H1 (cell line): ENCODE results near the gene CADM1. TPM values are rescaled to one million over a fixed set of nuclear protein-coding genes. Genes with fewer than 3 reads are reported as not detected.

Experiments
- BRCA1 ChIP-seq: IDR thresholded peaks from 2 replicates; pipeline ENCODE4 v1.6.1; 2012; ENCODE audit warnings: low read depth, low read length, improper control_type of control experiment
- SRF ChIP-seq: IDR thresholded peaks from 2 replicates; pipeline ENCODE4 v1.6.1; 2011; ENCODE audit warnings: mild to moderate bottlenecking, low read depth, low read length, moderate library complexity
- TAF1 ChIP-seq: IDR thresholded peaks from 2 replicates; pipeline ENCODE4 v1.6.1; 2011; ENCODE audit warnings: mild to moderate bottlenecking, low read depth, low read length
- polyA plus RNA-seq, 7 experiments: library from polyadenylated mRNA; depleted of rRNA in 3 of 7; stranded (reverse) in 5 of 7; unstranded in 2 of 7; fragments of >200 nt in 5 of 7; fragments of 200-250 nt in 2 of 7; gene quantifications; 1 replicate in 5 of 7; 2 replicates in 1 of 7; 4 replicates in 1 of 7; pipeline versions ENCODE4 v1.2.1 to v1.2.3, GENCODE V29; 2011 to 2013; ENCODE audit warnings: missing spikeins in 2 of 7, mixed read lengths in 2 of 7
- total RNA-seq: library from RNA; stranded (reverse); fragmentation: NEBNext Ultra II Directional; extraction: Animal tissue kit (Norgen Biotek cat#: 25700); gene quantifications from 2 replicates; pipeline ENCODE4 v1.2.1, GENCODE V29; 2021
- TF ChIP-seq, protein P1 (sequence below): fragments of 300-600 bp; sonication (generic); IDR thresholded peaks from 2 replicates; pipeline ENCODE4 v1.7.1; 2012; ENCODE audit warnings: low read length, moderate library complexity, mild to moderate bottlenecking, inconsistent platforms; ENCODE audit not compliant: insufficient replicate concordance

The CADM1 gene
- total and polyA plus RNA-seq, 2 of the 8 experiments (the other 6 are each of a cell fraction or from before 2014, with no cell fraction given), result 8.3 to 25.3 TPM

DNA sequence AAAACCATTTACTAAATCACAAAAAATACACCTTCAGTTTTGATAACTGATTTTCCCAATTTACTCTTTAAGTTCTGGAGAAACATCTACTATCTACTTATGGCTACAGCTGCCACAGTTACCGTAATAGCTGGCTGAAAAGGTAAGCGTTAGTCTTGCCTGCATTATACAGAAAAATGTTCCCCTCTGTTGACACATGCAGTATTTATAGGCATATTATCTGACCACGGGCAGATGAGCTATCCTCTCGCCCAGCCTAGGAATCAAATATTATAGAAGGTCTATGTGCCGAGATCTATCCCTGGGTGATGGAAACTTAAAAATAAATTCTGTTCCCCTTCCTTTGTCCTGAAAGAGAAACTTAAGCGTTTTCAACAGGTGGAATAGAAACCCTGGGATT lies 283.8 kb downstream of the CADM1 start (continued):
- TF ChIP-seq, protein P1, sequence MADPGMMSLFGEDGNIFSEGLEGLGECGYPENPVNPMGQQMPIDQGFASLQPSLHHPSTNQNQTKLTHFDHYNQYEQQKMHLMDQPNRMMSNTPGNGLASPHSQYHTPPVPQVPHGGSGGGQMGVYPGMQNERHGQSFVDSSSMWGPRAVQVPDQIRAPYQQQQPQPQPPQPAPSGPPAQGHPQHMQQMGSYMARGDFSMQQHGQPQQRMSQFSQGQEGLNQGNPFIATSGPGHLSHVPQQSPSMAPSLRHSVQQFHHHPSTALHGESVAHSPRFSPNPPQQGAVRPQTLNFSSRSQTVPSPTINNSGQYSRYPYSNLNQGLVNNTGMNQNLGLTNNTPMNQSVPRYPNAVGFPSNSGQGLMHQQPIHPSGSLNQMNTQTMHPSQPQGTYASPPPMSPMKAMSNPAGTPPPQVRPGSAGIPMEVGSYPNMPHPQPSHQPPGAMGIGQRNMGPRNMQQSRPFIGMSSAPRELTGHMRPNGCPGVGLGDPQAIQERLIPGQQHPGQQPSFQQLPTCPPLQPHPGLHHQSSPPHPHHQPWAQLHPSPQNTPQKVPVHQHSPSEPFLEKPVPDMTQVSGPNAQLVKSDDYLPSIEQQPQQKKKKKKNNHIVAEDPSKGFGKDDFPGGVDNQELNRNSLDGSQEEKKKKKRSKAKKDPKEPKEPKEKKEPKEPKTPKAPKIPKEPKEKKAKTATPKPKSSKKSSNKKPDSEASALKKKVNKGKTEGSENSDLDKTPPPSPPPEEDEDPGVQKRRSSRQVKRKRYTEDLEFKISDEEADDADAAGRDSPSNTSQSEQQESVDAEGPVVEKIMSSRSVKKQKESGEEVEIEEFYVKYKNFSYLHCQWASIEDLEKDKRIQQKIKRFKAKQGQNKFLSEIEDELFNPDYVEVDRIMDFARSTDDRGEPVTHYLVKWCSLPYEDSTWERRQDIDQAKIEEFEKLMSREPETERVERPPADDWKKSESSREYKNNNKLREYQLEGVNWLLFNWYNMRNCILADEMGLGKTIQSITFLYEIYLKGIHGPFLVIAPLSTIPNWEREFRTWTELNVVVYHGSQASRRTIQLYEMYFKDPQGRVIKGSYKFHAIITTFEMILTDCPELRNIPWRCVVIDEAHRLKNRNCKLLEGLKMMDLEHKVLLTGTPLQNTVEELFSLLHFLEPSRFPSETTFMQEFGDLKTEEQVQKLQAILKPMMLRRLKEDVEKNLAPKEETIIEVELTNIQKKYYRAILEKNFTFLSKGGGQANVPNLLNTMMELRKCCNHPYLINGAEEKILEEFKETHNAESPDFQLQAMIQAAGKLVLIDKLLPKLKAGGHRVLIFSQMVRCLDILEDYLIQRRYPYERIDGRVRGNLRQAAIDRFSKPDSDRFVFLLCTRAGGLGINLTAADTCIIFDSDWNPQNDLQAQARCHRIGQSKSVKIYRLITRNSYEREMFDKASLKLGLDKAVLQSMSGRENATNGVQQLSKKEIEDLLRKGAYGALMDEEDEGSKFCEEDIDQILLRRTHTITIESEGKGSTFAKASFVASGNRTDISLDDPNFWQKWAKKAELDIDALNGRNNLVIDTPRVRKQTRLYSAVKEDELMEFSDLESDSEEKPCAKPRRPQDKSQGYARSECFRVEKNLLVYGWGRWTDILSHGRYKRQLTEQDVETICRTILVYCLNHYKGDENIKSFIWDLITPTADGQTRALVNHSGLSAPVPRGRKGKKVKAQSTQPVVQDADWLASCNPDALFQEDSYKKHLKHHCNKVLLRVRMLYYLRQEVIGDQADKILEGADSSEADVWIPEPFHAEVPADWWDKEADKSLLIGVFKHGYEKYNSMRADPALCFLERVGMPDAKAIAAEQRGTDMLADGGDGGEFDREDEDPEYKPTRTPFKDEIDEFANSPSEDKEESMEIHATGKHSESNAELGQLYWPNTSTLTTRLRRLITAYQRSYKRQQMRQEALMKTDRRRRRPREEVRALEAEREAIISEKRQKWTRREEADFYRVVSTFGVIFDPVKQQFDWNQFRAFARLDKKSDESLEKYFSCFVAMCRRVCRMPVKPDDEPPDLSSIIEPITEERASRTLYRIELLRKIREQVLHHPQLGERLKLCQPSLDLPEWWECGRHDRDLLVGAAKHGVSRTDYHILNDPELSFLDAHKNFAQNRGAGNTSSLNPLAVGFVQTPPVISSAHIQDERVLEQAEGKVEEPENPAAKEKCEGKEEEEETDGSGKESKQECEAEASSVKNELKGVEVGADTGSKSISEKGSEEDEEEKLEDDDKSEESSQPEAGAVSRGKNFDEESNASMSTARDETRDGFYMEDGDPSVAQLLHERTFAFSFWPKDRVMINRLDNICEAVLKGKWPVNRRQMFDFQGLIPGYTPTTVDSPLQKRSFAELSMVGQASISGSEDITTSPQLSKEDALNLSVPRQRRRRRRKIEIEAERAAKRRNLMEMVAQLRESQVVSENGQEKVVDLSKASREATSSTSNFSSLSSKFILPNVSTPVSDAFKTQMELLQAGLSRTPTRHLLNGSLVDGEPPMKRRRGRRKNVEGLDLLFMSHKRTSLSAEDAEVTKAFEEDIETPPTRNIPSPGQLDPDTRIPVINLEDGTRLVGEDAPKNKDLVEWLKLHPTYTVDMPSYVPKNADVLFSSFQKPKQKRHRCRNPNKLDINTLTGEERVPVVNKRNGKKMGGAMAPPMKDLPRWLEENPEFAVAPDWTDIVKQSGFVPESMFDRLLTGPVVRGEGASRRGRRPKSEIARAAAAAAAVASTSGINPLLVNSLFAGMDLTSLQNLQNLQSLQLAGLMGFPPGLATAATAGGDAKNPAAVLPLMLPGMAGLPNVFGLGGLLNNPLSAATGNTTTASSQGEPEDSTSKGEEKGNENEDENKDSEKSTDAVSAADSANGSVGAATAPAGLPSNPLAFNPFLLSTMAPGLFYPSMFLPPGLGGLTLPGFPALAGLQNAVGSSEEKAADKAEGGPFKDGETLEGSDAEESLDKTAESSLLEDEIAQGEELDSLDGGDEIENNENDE, result no peak
- TF ChIP-seq TAF1 (no peak), BRCA1 (no peak), SRF (no peak)
